MM.1S (cell line): Measurements from ENCODE around the gene MRPS10.

Source experiments
- DNase-seq: peaks from one replicate; pipeline ENCODE4 v3.0.0-alpha.2; 2015
- H2AFZ ChIP-seq: fragments of 300-600 bp; sonication (generic); 2 replicates; pipeline ENCODE4 v1.6.0; 2016; ENCODE audit warnings: antibody characterized with exemption, low read length
- H3F3A ChIP-seq: fragments of 300-600 bp; sonication (generic); 2 replicates; pipeline ENCODE4 v1.6.1; 2016; ENCODE audit warnings: mild to moderate bottlenecking, antibody characterized with exemption, low read length, moderate library complexity, mixed read lengths; ENCODE audit not compliant: insufficient read depth
- H3K27ac ChIP-seq: fragments of 300-600 bp; sonication (generic); 2 replicates; pipeline ENCODE4 v1.5.1; 2016; ENCODE audit warnings: mild to moderate bottlenecking, low read length
- H3K27me3 ChIP-seq: fragments of 300-600 bp; sonication (generic); replicated peaks from 2 replicates; pipeline ENCODE4 v1.6.0; 2016; ENCODE audit warnings: low read length; ENCODE audit not compliant: insufficient read depth
- H3K36me3 ChIP-seq: fragments of 300-600 bp; sonication (generic); replicated peaks from 2 replicates; pipeline ENCODE4 v1.6.1; 2016; ENCODE audit warnings: mild to moderate bottlenecking, low read length, mixed read lengths; ENCODE audit not compliant: insufficient read depth
- H3K4me1 ChIP-seq: fragments of 300-600 bp; sonication (generic); 2 replicates; pipeline ENCODE4 v1.6.1; 2016; ENCODE audit warnings: low read length, mixed read lengths
- H3K4me2 ChIP-seq: fragments of 300-600 bp; sonication (generic); 2 replicates; pipeline ENCODE4 v1.6.0; 2016; ENCODE audit warnings: low read depth, low read length
- H3K4me3 ChIP-seq: fragments of 300-600 bp; sonication (generic); 2 replicates; pipeline ENCODE4 v1.5.1; 2016; ENCODE audit warnings: low read length, mixed read lengths
- H3K79me2 ChIP-seq: fragments of 300-600 bp; sonication (generic); 2 replicates; pipeline ENCODE4 v1.6.1; 2016; ENCODE audit warnings: mixed run types, low read length, mixed read lengths
- H3K9ac ChIP-seq: fragments of 300-600 bp; sonication (generic); 2 replicates; pipeline ENCODE4 v1.6.1; 2016; ENCODE audit warnings: low read length, mixed read lengths
- H3K9me2 ChIP-seq: fragments of 300-600 bp; sonication (generic); replicated peaks from 2 replicates; pipeline ENCODE4 v1.6.1; 2016; ENCODE audit warnings: mild to moderate bottlenecking, low read length, mixed read lengths; ENCODE audit not compliant: insufficient read depth
- H3K9me3 ChIP-seq: fragments of 300-600 bp; sonication (generic); replicated peaks from 2 replicates; pipeline ENCODE4 v1.6.1; 2016; ENCODE audit warnings: mild to moderate bottlenecking, low read length, mixed read lengths; ENCODE audit not compliant: insufficient read depth
- H4K20me1 ChIP-seq: fragments of 300-600 bp; sonication (generic); 2 replicates; pipeline ENCODE4 v1.6.1; 2016; ENCODE audit warnings: mild to moderate bottlenecking, low read length, moderate library complexity, mixed read lengths; ENCODE audit not compliant: insufficient read depth
- CTCF ChIP-seq: fragments of 300-600 bp; sonication (generic); IDR thresholded peaks from 2 replicates; pipeline ENCODE4 v1.5.1; 2016; ENCODE audit warnings: antibody characterized with exemption, low read length, mixed read lengths
- EZH2 ChIP-seq: fragments of 300-600 bp; sonication (generic); optimal IDR thresholded peaks from 2 replicates; pipeline ENCODE3; 2017; ENCODE audit warnings: low read depth, mild to moderate bottlenecking, antibody characterized with exemption, low read length, mixed read lengths
- EZH2phosphoT487 ChIP-seq: fragments of 300-600 bp; sonication (generic); IDR thresholded peaks from 2 replicates; pipeline ENCODE4 v1.6.1; 2018; ENCODE audit warnings: antibody characterized with exemption, low read length

The MRPS10 gene

GRCh38 chr6:42217519-42218367, at the start of gene MRPS10:
Gene MRPS10 (minus strand): TSS chr6:42217861. CDS start chr6:42217849, 12 bp downstream.
- Histone ChIP-seq H3K9me3 (no peaks in the 10 kb centered on the region), H3K9ac (peak within 1 kb of the TSS; percentile 81), H3K4me3 (peak within 1 kb of the TSS; percentile 89), H3K27ac (no peak within 1 kb of the TSS; the same call in 1 of the 2 replicates), H3K79me2 (peaks cover 39% of the 10 kb centered on the region), H3K9me2 (no peaks in the 10 kb centered on the region), H3K27me3 (no peaks in the 10 kb centered on the region), H2AFZ (peak within 1 kb of the TSS; percentile 90), H4K20me1 (no peaks in the 10 kb centered on the region), H3K36me3 (no peaks in the 10 kb centered on the region), H3F3A (no peaks in the 10 kb centered on the region), H3K4me1 (peaks cover 6% of the 10 kb centered on the region), H3K4me2 (peak within 1 kb of the TSS; percentile 74)
- DNase-seq = peak; percentile 94
- TF ChIP-seq CTCF = no peak
- TF ChIP-seq EZH2phosphoT487 = no peak
- no peak for TF ChIP-seq EZH2

GRCh38 chr6:42266538-42266937, 48.9 kb upstream of the MRPS10 start:
- Histone ChIP-seq H3K4me3 (no peak overlapping the region), H3K79me2 (no peaks in the 10 kb centered on the region), H3K9me3 (no peaks in the 10 kb centered on the region), H3K9me2 (no peaks in the 10 kb centered on the region), H3K4me1 (peaks cover 29% of the 10 kb centered on the region), H3K9ac (no peak overlapping the region), H3K27ac (no peak overlapping the region), H3K36me3 (no peaks in the 10 kb centered on the region), H3K4me2 (no peak overlapping the region), H4K20me1 (no peaks in the 10 kb centered on the region), H2AFZ (no peak overlapping the region), H3K27me3 (no peaks in the 10 kb centered on the region), H3F3A (peaks cover 16% of the 10 kb centered on the region)
- no peak for DNase-seq
- no peak for TF ChIP-seq EZH2phosphoT487
- no peak for TF ChIP-seq EZH2
- no peak for TF ChIP-seq CTCF

- H3K36me3 ChIP-seq = no peaks in the 10 kb centered on the region
- H3K4me1 ChIP-seq = peaks cover 22% of the 10 kb centered on the region
- H3K9me3 ChIP-seq = no peaks in the 10 kb centered on the region
- no peak overlapping the region for H3K4me2 ChIP-seq
- no peak overlapping the region for H3K9ac ChIP-seq
- TF ChIP-seq CTCF = no peak
- no peaks in the 10 kb centered on the region for H3K27me3 ChIP-seq
- H3K9me2 ChIP-seq = no peaks in the 10 kb centered on the region
- no peaks in the 10 kb centered on the region for H3K79me2 ChIP-seq
- no peak overlapping the region for H3K27ac ChIP-seq
- DNase-seq = no peak
- H3K4me3 ChIP-seq = no peak overlapping the region
- no peaks in the 10 kb centered on the region for H4K20me1 ChIP-seq
- H3F3A ChIP-seq = peaks cover 10% of the 10 kb centered on the region
- H2AFZ ChIP-seq = no peak overlapping the region
These were observed 47.3 kb upstream of the MRPS10 start for GRCh38 chr6:42264852-42265390.
